Mesendoderm (in vitro differentiated cells): ENCODE data around the gene ARF1. TPM values are rescaled to one million over a fixed set of nuclear protein-coding genes. Genes with fewer than 3 reads are reported as not detected.
A peak's percentile ranks its signal among the peaks of the same experiment; 100 is the strongest.

Experiments
- DNase-seq: peaks from one replicate; pipeline ENCODE4 v3.0.0; 2013
- H2AK5ac ChIP-seq: 2 replicates; pipeline ENCODE4 v1.6.1; 2013; ENCODE audit warnings: low read length, inconsistent platforms
- H2BK120ac ChIP-seq: 2 replicates; pipeline ENCODE4 v1.6.1; 2013; ENCODE audit warnings: low read depth, mild to moderate bottlenecking, low read length, moderate library complexity, mixed read lengths
- H2BK15ac ChIP-seq: replicated peaks from 2 replicates; pipeline ENCODE4 v1.6.1; 2013; ENCODE audit warnings: low read depth, mild to moderate bottlenecking, moderate library complexity
- H2BK5ac ChIP-seq: 2 replicates; pipeline ENCODE4 v1.6.1; 2013; ENCODE audit warnings: low read length, inconsistent platforms
- H3K18ac ChIP-seq: 2 replicates; pipeline ENCODE4 v1.6.1; 2013; ENCODE audit warnings: mild to moderate bottlenecking, low read length, mixed read lengths
- H3K23ac ChIP-seq: one replicate; pipeline ENCODE4 v1.6.1; 2013; ENCODE audit warnings: low read length
- H3K27ac ChIP-seq: 2 replicates; pipeline ENCODE4 v1.5.1; 2013; ENCODE audit warnings: low read depth, mild to moderate bottlenecking, inconsistent platforms, low read length, moderate library complexity
- H3K27me3 ChIP-seq: 2 replicates; pipeline ENCODE4 v1.6.1; 2013; ENCODE audit warnings: low read length, control low read depth, mild to moderate bottlenecking, inconsistent platforms; ENCODE audit not compliant: insufficient read depth, poor library complexity
- H3K36me3 ChIP-seq: 2 replicates; pipeline ENCODE4 v1.6.1; 2013; ENCODE audit warnings: low read length, inconsistent platforms; ENCODE audit not compliant: control insufficient read depth, insufficient read depth
- H3K4ac ChIP-seq: one replicate; pipeline ENCODE4 v1.6.1; 2013; ENCODE audit warnings: low read depth, mild to moderate bottlenecking, low read length, moderate library complexity
- H3K4me1 ChIP-seq: 2 replicates; pipeline ENCODE4 v1.6.1; 2013; ENCODE audit warnings: low read depth, low read length, inconsistent platforms; ENCODE audit not compliant: control insufficient read depth
- H3K4me2 ChIP-seq: 2 replicates; pipeline ENCODE4 v1.6.1; 2013; ENCODE audit warnings: low read length
- H3K4me3 ChIP-seq: 2 replicates; pipeline ENCODE4 v1.5.1; 2013; ENCODE audit warnings: mild to moderate bottlenecking, low read length
- H3K56ac ChIP-seq: one replicate; pipeline ENCODE4 v1.6.1; 2013; ENCODE audit warnings: low read length
- H3K79me1 ChIP-seq: 2 replicates; pipeline ENCODE4 v1.6.1; 2013; ENCODE audit warnings: low read length, inconsistent platforms
- H3K79me2 ChIP-seq: 2 replicates; pipeline ENCODE4 v1.6.1; 2013; ENCODE audit warnings: mild to moderate bottlenecking, low read length; ENCODE audit not compliant: control insufficient read depth, insufficient read depth
- H3K9ac ChIP-seq: 2 replicates; pipeline ENCODE4 v1.6.1; 2013; ENCODE audit warnings: low read length, inconsistent platforms
- H4K5ac ChIP-seq: one replicate; pipeline ENCODE4 v1.6.1; 2013; ENCODE audit warnings: low read length
- H4K8ac ChIP-seq: one replicate; pipeline ENCODE4 v1.6.1; 2013; ENCODE audit warnings: low read depth, mild to moderate bottlenecking, control low read depth, low read length, moderate library complexity
- WGBS: extraction: QIAGEN DNeasy Blood & Tissue Kit; methylation state at CpG from one replicate; pipeline ENCODE4 v1.1.7; 2013; ENCODE audit warnings: low lambda C conversion rate, missing lambda C conversion rate; ENCODE audit not compliant: insufficient coverage; ENCODE audit errors: extremely low coverage; 5-methylcytosine and 5-hydroxymethylcytosine counted together
- polyA plus RNA-seq, 2 experiments: library from polyadenylated mRNA; stranded (reverse); fragments of 200-250 nt; gene quantifications; one replicate each; pipeline ENCODE4 v1.2.3, GENCODE V29; 2013

The ARF1 gene
- 264 TPM for polyA plus RNA-seq (2013, experiment 1 of 2)
- polyA plus RNA-seq (2013, experiment 2 of 2): 266 TPM

DNA sequence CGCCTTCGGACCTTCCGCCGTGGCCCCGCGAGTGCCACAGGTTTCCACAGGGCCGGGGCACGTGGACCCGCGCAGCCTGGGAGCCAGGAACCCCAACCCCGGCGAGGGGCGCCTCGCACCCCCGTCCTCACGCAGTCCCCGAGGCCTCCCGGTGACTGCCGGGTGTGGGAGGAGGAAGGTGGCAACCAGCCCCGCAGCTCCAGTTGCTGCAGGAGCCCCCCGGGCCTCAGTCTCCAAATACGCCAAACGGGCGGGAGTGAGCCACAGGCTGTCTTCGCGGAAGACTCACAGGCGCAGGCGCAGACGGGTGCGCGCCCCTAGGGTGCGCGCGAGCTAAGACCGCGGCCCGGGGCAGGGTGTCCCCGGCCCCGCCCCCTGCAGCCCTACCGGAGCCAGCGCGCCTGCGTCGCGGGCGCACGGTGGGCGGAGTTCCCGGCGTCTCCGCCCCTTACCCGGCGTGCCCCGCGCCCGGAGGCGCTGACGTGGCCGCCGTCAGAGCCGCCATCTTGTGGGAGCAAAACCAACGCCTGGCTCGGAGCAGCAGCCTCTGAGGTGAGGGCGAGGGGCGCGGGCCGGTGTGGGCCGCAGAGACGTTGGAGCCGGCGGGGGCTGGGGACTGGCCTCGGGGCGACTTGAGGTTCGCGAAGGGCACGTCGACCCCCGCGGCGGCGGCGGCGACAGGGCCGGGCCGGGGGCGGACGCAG, at the start of gene ARF1:
TSS of gene ARF1 (plus strand) at position 495 of the 704 bp plus-strand sequence. CDS start 14,407 bp downstream, outside the sequence.
- WGBS: no CpG with 5 or more reads among the region's 87 CpGs
- H3K18ac ChIP-seq: peak within 1 kb of the TSS; percentile 88
- H3K79me1 ChIP-seq: peaks cover 4% of the 10 kb centered on the region
- no peak within 1 kb of the TSS for H4K5ac ChIP-seq
- peak within 1 kb of the TSS; percentile 64 for H2AK5ac ChIP-seq
- peak within 1 kb of the TSS; percentile 70 for H3K4me3 ChIP-seq
- H2BK15ac ChIP-seq: no peak within 1 kb of the TSS
- peak; percentile 94 for DNase-seq
- H3K23ac ChIP-seq: peak within 1 kb of the TSS; percentile 97
- H3K79me2 ChIP-seq: peaks cover 48% of the 10 kb centered on the region
- H3K27ac ChIP-seq: peak within 1 kb of the TSS; percentile 76
- peak within 1 kb of the TSS; percentile 97 for H3K56ac ChIP-seq
- H3K4me1 ChIP-seq: peaks cover 14% of the 10 kb centered on the region
- H3K36me3 ChIP-seq: no peaks in the 10 kb centered on the region
- H3K4me2 ChIP-seq: peak within 1 kb of the TSS; percentile 73
- peak within 1 kb of the TSS; percentile 97 for H3K4ac ChIP-seq
- H2BK5ac ChIP-seq: peak within 1 kb of the TSS; percentile 44
- peak within 1 kb of the TSS; percentile 89 for H3K9ac ChIP-seq
- peak within 1 kb of the TSS; percentile 84 for H4K8ac ChIP-seq
- H3K27me3 ChIP-seq: no peaks in the 10 kb centered on the region
- peak within 1 kb of the TSS; percentile 4 for H2BK120ac ChIP-seq

DNA sequence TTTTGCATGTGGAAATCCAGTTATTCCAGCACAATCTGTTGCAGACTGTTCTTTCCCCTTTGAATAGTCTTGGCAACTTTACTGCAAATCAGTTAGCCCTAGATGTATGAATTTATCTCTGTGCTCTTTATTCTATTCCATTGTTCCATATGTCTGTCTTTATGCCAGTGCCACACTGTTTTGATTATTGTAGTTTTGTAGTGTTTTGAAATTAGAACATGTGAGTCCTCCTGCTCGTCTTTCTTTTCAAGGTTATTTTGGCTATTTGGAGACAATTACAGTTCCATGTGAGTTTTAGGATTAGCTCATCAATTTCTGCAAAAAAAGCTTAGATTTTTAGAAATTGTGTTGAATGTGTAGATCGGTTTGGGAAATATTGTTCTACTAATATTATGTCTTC, 49.1 kb upstream of the ARF1 start:
- H3K79me1 ChIP-seq: no peaks in the 10 kb centered on the region
- H3K18ac ChIP-seq: no peak overlapping the region
- H2BK120ac ChIP-seq: no peak overlapping the region
- H4K5ac ChIP-seq: no peak overlapping the region
- no peaks in the 10 kb centered on the region for H3K36me3 ChIP-seq
- H3K27me3 ChIP-seq: peaks cover 2% of the 10 kb centered on the region
- H3K23ac ChIP-seq: no peak overlapping the region
- H4K8ac ChIP-seq: no peak overlapping the region
- H3K4me1 ChIP-seq: peaks cover 2% of the 10 kb centered on the region
- H2BK5ac ChIP-seq: no peak overlapping the region
- no peaks in the 10 kb centered on the region for H3K79me2 ChIP-seq
- H2BK15ac ChIP-seq: no peak overlapping the region
- no CpG with 5 or more reads among the region's 2 CpGs for WGBS
- H2AK5ac ChIP-seq: no peak overlapping the region
- no peak overlapping the region for H3K4me3 ChIP-seq
- H3K9ac ChIP-seq: no peak overlapping the region
- H3K4me2 ChIP-seq: no peak overlapping the region
- DNase-seq: no peak
- H3K56ac ChIP-seq: no peak overlapping the region
- H3K27ac ChIP-seq: no peak overlapping the region
- H3K4ac ChIP-seq: no peak overlapping the region

DNA sequence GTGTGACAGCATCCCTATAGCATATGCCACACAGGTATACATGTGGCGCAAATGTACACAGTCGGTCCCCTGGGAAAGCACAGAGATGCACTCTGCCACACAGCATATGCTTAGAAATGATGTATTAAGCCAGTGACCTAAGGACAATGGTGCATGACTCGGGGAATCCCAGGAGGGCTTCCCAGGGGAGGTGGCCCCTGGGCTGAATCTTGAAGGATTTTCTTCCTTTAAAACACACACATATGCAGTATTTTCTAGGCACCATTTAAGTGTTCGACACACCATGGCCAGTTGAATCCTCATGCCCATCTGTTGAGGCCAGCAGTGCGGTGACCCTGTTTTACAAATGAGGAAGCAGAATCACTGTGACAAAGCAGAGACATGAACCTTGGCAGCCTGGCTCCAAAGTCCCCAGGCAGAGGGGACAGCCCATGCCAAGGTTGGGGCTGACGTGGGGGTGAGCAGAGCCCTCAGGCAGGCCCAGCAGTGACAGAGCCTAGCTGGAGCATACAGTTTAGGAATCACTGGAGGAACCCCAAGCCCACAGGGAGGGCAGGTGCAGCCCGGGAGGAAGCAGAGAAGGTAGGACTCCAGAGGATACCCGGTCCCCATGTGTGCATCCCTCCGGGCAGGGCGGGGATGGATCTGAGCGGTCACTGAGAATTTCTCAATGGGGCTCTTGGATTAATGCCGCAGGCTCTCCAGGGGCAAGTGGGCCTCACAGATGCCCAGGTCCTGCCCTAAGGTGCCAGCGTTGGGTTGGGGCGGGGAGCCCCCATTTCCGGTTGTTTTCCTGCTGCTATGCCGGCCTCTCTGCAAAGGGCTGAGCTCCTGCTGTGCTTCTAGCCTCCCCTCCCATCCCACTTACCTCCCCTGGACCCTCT, 47.3 kb upstream of the ARF1 start:
- H3K79me1 ChIP-seq: no peaks in the 10 kb centered on the region
- H3K4me2 ChIP-seq: no peak overlapping the region
- no CpG with 5 or more reads among the region's 16 CpGs for WGBS
- H3K56ac ChIP-seq: no peak overlapping the region
- no peak overlapping the region for H3K23ac ChIP-seq
- no peak overlapping the region for H3K18ac ChIP-seq
- no peak overlapping the region for H4K8ac ChIP-seq
- no peak overlapping the region for H4K5ac ChIP-seq
- no peak overlapping the region for H3K27ac ChIP-seq
- H2BK15ac ChIP-seq: no peak overlapping the region
- no peak overlapping the region for H3K9ac ChIP-seq
- peaks cover 2% of the 10 kb centered on the region for H3K4me1 ChIP-seq
- H3K4ac ChIP-seq: no peak overlapping the region
- no peaks in the 10 kb centered on the region for H3K79me2 ChIP-seq
- no peak for DNase-seq
- H2BK5ac ChIP-seq: no peak overlapping the region
- no peak overlapping the region for H2AK5ac ChIP-seq
- H3K36me3 ChIP-seq: no peaks in the 10 kb centered on the region
- no peak overlapping the region for H3K4me3 ChIP-seq
- no peak overlapping the region for H2BK120ac ChIP-seq
- peaks cover 2% of the 10 kb centered on the region for H3K27me3 ChIP-seq

GRCh38 chr1:228035844-228036243, 46.7 kb upstream of the ARF1 start:
- H3K4me1 ChIP-seq: peaks cover 2% of the 10 kb centered on the region
- no peak overlapping the region for H4K5ac ChIP-seq
- H3K18ac ChIP-seq: no peak overlapping the region
- no peak overlapping the region for H2BK5ac ChIP-seq
- no peak for DNase-seq
- H3K27me3 ChIP-seq: peaks cover 2% of the 10 kb centered on the region
- no peaks in the 10 kb centered on the region for H3K79me1 ChIP-seq
- no peak overlapping the region for H3K4me3 ChIP-seq
- no peak overlapping the region for H3K23ac ChIP-seq
- no peak overlapping the region for H3K27ac ChIP-seq
- no CpG with 5 or more reads among the region's 5 CpGs for WGBS
- H2BK15ac ChIP-seq: no peak overlapping the region
- no peak overlapping the region for H3K4ac ChIP-seq
- no peak overlapping the region for H3K56ac ChIP-seq
- H4K8ac ChIP-seq: no peak overlapping the region
- no peak overlapping the region for H2BK120ac ChIP-seq
- H3K79me2 ChIP-seq: no peaks in the 10 kb centered on the region
- no peak overlapping the region for H3K9ac ChIP-seq
- no peak overlapping the region for H3K4me2 ChIP-seq
- H3K36me3 ChIP-seq: no peaks in the 10 kb centered on the region
- no peak overlapping the region for H2AK5ac ChIP-seq

DNA sequence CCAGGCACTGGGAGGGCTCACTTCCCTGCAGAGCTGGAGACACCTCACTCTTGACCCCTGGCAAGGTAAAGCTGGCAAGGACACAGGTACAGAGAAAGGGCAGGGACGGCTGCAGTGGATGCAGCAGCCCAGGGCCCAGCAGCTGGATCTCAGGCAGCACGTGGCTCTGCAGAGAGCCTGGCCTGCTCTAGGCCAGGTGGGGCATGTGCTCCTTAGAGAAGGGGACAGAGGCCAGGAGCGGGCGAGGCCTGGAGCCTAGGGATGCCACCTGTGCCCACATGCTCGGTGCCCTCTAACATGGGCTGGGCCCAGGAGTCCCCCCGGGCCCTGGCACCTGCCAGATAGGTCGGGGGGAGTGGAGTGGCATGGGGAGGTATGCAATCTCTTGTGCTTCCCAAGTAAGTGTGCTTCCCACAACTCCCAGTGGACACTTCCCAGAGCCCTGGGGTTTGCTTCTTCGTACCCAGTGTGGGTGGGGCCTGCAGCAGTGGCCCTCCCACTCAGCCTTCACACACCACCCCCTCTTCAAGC, 45.7 kb upstream of the ARF1 start:
- Histone ChIP-seq H3K27me3 (peaks cover 2% of the 10 kb centered on the region), H3K4me2 (no peak overlapping the region), H3K79me2 (no peaks in the 10 kb centered on the region), H4K5ac (no peak overlapping the region), H4K8ac (no peak overlapping the region), H2BK15ac (no peak overlapping the region), H2BK5ac (no peak overlapping the region), H3K4ac (no peak overlapping the region), H3K27ac (no peak overlapping the region), H3K4me1 (peaks cover 2% of the 10 kb centered on the region), H3K9ac (no peak overlapping the region), H3K79me1 (no peaks in the 10 kb centered on the region), H3K4me3 (no peak overlapping the region), H2AK5ac (no peak overlapping the region), H3K23ac (no peak overlapping the region), H2BK120ac (no peak overlapping the region), H3K18ac (no peak overlapping the region), H3K56ac (no peak overlapping the region), H3K36me3 (no peaks in the 10 kb centered on the region)
- no CpG with 5 or more reads among the region's 8 CpGs for WGBS
- DNase-seq: no peak
